K562 (cell line): ENCODE measurements around the gene LIMK1. TPM values are rescaled to one million over a fixed set of nuclear protein-coding genes. Genes with fewer than 3 reads are reported as not detected.
A peak's percentile ranks its signal among the peaks of the same experiment; 100 is the strongest.

Experiments
- CBX3 ChIP-seq, 2 experiments: IDR thresholded peaks; 1 replicate in 1 of 2; 2 replicates in 1 of 2; pipeline ENCODE4 v1.6.1; 2012; ENCODE audit warnings: inconsistent platforms in 2 of 2, low read length in 2 of 2, borderline replicate concordance in 1 of 2, control low read depth in 1 of 2
- CHD1 ChIP-seq: fragments of 200-600 bp; sonication (generic); IDR thresholded peaks from one replicate; pipeline ENCODE4 v1.6.1; 2012; ENCODE audit warnings: mild to moderate bottlenecking, moderate library complexity, low read length, inconsistent platforms
- CHD4 ChIP-seq: fragments of 200-600 bp; sonication (generic); IDR thresholded peaks from 3 replicates; pipeline ENCODE4 v1.6.1; 2012; ENCODE audit warnings: low read depth, mild to moderate bottlenecking, mixed read lengths, low read length, inconsistent platforms; ENCODE audit not compliant: insufficient read depth, insufficient replicate concordance, poor library complexity, severe bottlenecking
- DDX20 ChIP-seq: fragments of 450-650 bp; IDR thresholded peaks from 2 replicates; pipeline ENCODE4 v1.6.1; 2016; ENCODE audit warnings: missing genetic modification characterization, low read depth, mild to moderate bottlenecking, missing compliant biosample characterization, moderate library complexity
- ESRRA ChIP-seq: fragments of 450-650 bp; IDR thresholded peaks from 2 replicates; pipeline ENCODE4 v1.6.1; 2014; ENCODE audit warnings: low read depth, mild to moderate bottlenecking, moderate library complexity, borderline replicate concordance
- ESRRB ChIP-seq: fragments of 250-450 bp; sonication (Bioruptor Pico); IDR thresholded peaks from 2 replicates; pipeline ENCODE4 v1.5.0; 2020; ENCODE audit warnings: mild to moderate bottlenecking, moderate library complexity, borderline replicate concordance
- JUND ChIP-seq, 2 experiments: IDR thresholded peaks; 2 replicates in 1 of 2; 3 replicates in 1 of 2; pipeline ENCODE4 v1.6.1; 2011; ENCODE audit warnings: borderline replicate concordance in 2 of 2, low read depth in 2 of 2, low read length in 2 of 2, improper control_type of control experiment in 1 of 2, missing biosample characterization in 1 of 2, missing genetic modification characterization in 1 of 2, missing genetic modification reagents in 1 of 2
- KAT8 ChIP-seq: fragments of 450-650 bp; IDR thresholded peaks from 2 replicates; pipeline ENCODE4 v1.6.1; 2016; ENCODE audit warnings: low read depth, mild to moderate bottlenecking
- KLF13 ChIP-seq: fragments of 450-650 bp; IDR thresholded peaks from 2 replicates; pipeline ENCODE4 v1.6.1; 2016; ENCODE audit warnings: missing genetic modification characterization, low read depth, mild to moderate bottlenecking, missing compliant biosample characterization, moderate library complexity, borderline replicate concordance
- LEF1 ChIP-seq: fragments of 450-650 bp; IDR thresholded peaks from 2 replicates; pipeline ENCODE4 v1.6.1; 2016; ENCODE audit warnings: mild to moderate bottlenecking
- MAFK ChIP-seq: IDR thresholded peaks from 2 replicates; pipeline ENCODE4 v1.6.1; 2011; ENCODE audit warnings: low read length, improper control_type of control experiment
- NFYB ChIP-seq: IDR thresholded peaks from 2 replicates; pipeline ENCODE4 v1.6.1; 2011; ENCODE audit warnings: mild to moderate bottlenecking, moderate library complexity; ENCODE audit not compliant: insufficient read length; ENCODE audit errors: extremely low read depth
- NR4A1 ChIP-seq, 2 experiments: fragments of 250-450 bp in 1 of 2; fragments of 450-650 bp in 1 of 2; sonication (Bioruptor Pico) in 1 of 2; IDR thresholded peaks; 2 replicates each; pipeline versions ENCODE4 v1.4.0 to v1.6.1; 2016 to 2020; ENCODE audit warnings: mild to moderate bottlenecking in 2 of 2, missing compliant biosample characterization in 1 of 2, missing genetic modification characterization in 1 of 2, moderate library complexity in 1 of 2
- PRMT5 ChIP-seq: sonication (generic); formaldehyde crosslinking; IDR thresholded peaks from 2 replicates; pipeline ENCODE4 v1.5.0; 2020; ENCODE audit warnings: missing genetic modification reagents
- PTRF ChIP-seq: fragments of 450-650 bp; IDR thresholded peaks from 2 replicates; pipeline ENCODE4 v1.6.1; 2016; ENCODE audit warnings: mild to moderate bottlenecking, missing genetic modification characterization, missing compliant biosample characterization
- RBFOX2 ChIP-seq: fragments of 200-400 bp; formaldehyde crosslinking; IDR thresholded peaks from 2 replicates; pipeline ENCODE4 v1.6.1; 2017; ENCODE audit warnings: low read depth, mild to moderate bottlenecking, low read length, moderate library complexity
- TFAM ChIP-seq: fragments of 250-450 bp; sonication (Bioruptor Pico); conservative IDR thresholded peaks from 2 replicates; pipeline ENCODE4 v1.5.0; 2021; ENCODE audit warnings: mild to moderate bottlenecking, moderate library complexity
- ZC3H4 ChIP-seq: sonication (generic); formaldehyde crosslinking; IDR thresholded peaks from 2 replicates; pipeline ENCODE4 v1.9.0; 2021; ENCODE audit warnings: missing genetic modification reagents, borderline replicate concordance
- ZNF282 ChIP-seq: sonication (generic); formaldehyde crosslinking; IDR thresholded peaks from 2 replicates; pipeline ENCODE4 v1.8.1; 2023; ENCODE audit warnings: missing genetic modification reagents
- polyA plus RNA-seq, 8 experiments: library from polyadenylated mRNA; depleted of rRNA in 4 of 8; stranded (reverse) in 5 of 8; unstranded in 3 of 8; fragments of >200 nt; fragmentation: Nextera tagmentation in 2 of 8; fragmentation: Illumina TruSeq in 1 of 8; extraction: Ambion mirVana in 2 of 8; extraction: Trizol in 1 of 8; gene quantifications; 2 replicates each; pipeline versions ENCODE4 v1.2.1 to v1.2.3, GENCODE V29; 2011 to 2014; ENCODE audit warnings: inconsistent platforms in 1 of 8, missing spikeins in 1 of 8
- total RNA-seq, 7 experiments: library from RNA; depleted of rRNA in 6 of 7; stranded (reverse); fragments of >200 nt in 6 of 7; fragmentation: Illumina TruSeq in 2 of 7; extraction: Trizol in 2 of 7; gene quantifications; 2 replicates each; pipeline versions ENCODE4 v1.2.1 to v1.2.3, GENCODE V29; 2011 to 2021; ENCODE audit warnings: low replicate concordance in 1 of 7
- TF ChIP-seq, protein P1 (sequence below): fragments of 250-450 bp; sonication (Bioruptor Pico); IDR thresholded peaks from 2 replicates; pipeline ENCODE4 v1.4.0; 2020
- TF ChIP-seq, protein P2 (sequence below): fragments of 250-450 bp; sonication (Bioruptor Pico); IDR thresholded peaks from 2 replicates; pipeline ENCODE4 v1.8.0; 2021; ENCODE audit warnings: moderate library complexity, mild to moderate bottlenecking, inconsistent platforms
- TF ChIP-seq, protein P3 (sequence below): fragments of 250-450 bp; sonication (Bioruptor Pico); IDR thresholded peaks from 2 replicates; pipeline ENCODE4 v1.5.0; 2021

The LIMK1 gene
- total and polyA plus RNA-seq, 9 of the 15 experiments (the other 6 are each of a cell fraction or from before 2014, with no cell fraction given) = 0.14 to 30.0 (median 15.9) TPM

DNA sequence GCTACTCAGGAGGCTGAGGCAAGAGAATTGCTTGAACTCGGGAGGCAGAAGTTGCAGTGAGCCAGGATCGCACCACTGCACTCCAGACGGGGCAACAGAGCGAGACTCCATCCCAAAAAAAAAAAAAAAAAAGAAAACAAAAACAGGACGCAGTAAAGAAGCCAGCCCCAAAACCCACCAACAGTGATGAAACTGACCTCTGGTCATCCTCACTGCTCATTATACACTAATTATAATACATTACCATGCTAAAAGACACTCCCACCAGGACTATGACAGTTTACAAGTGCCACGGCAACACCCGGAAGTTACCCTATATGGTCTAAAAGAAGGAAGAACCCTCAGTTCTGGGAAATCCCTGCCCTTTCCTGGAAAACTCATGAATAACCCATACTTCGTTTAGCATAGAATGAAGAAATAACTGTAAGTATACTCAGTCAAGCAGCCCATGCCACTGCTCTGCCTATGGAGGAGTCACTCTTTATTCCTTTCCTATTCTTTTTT, 50.6 kb downstream of the LIMK1 start (continued):
- TF ChIP-seq NFYB (no peak), ZNF282 (CRISPR knock-in tag) (no peak), CHD1 (no peak), DDX20 (tag) (no peak), PRMT5 (CRISPR knock-in tag) (no peak), RBFOX2 (peak; percentile 28; the same call in 1 of the 2 replicates), MAFK (no peak), PTRF (no peak), NR4A1 (CRISPR knock-in tag; IDR thresholded peaks at IDR 0.05) (no peak), NR4A1 (tag; IDR thresholded peaks at IDR 0.05) (no peak), CBX3 (IDR thresholded peaks at IDR 0.05; ENCODE audit: borderline replicate concordance in 1 of 2, low read length in 2 of 2) (no peak), ZC3H4 (CRISPR knock-in tag) (no peak), CHD4 (no peak), KAT8 (no peak), TFAM (no peak), ESRRB (CRISPR knock-in tag) (no peak), ESRRA (no peak), JUND (IDR thresholded peaks at IDR 0.05; ENCODE audit: borderline replicate concordance, low read depth, low read length) (no peak), JUND (tag; IDR thresholded peaks at IDR 0.05; ENCODE audit: borderline replicate concordance, low read depth, low read length) (no peak), KLF13 (tag) (no peak), LEF1 (no peak)
- TF ChIP-seq, protein P1, sequence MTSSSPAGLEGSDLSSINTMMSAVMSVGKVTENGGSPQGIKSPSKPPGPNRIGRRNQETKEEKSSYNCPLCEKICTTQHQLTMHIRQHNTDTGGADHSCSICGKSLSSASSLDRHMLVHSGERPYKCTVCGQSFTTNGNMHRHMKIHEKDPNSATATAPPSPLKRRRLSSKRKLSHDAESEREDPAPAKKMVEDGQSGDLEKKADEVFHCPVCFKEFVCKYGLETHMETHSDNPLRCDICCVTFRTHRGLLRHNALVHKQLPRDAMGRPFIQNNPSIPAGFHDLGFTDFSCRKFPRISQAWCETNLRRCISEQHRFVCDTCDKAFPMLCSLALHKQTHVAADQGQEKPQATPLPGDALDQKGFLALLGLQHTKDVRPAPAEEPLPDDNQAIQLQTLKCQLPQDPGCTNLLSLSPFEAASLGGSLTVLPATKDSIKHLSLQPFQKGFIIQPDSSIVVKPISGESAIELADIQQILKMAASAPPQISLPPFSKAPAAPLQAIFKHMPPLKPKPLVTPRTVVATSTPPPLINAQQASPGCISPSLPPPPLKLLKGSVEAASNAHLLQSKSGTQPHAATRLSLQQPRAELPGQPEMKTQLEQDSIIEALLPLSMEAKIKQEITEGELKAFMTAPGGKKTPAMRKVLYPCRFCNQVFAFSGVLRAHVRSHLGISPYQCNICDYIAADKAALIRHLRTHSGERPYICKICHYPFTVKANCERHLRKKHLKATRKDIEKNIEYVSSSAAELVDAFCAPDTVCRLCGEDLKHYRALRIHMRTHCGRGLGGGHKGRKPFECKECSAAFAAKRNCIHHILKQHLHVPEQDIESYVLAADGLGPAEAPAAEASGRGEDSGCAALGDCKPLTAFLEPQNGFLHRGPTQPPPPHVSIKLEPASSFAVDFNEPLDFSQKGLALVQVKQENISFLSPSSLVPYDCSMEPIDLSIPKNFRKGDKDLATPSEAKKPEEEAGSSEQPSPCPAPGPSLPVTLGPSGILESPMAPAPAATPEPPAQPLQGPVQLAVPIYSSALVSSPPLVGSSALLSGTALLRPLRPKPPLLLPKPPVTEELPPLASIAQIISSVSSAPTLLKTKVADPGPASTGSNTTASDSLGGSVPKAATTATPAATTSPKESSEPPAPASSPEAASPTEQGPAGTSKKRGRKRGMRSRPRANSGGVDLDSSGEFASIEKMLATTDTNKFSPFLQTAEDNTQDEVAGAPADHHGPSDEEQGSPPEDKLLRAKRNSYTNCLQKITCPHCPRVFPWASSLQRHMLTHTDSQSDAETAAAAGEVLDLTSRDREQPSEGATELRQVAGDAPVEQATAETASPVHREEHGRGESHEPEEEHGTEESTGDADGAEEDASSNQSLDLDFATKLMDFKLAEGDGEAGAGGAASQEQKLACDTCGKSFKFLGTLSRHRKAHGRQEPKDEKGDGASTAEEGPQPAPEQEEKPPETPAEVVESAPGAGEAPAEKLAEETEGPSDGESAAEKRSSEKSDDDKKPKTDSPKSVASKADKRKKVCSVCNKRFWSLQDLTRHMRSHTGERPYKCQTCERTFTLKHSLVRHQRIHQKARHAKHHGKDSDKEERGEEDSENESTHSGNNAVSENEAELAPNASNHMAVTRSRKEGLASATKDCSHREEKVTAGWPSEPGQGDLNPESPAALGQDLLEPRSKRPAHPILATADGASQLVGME (CRISPR knock-in tag) = no peak
- TF ChIP-seq, protein P2, sequence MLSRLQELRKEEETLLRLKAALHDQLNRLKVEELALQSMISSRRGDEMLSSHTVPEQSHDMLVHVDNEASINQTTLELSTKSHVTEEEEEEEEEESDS = no peak
- TF ChIP-seq, protein P3, sequence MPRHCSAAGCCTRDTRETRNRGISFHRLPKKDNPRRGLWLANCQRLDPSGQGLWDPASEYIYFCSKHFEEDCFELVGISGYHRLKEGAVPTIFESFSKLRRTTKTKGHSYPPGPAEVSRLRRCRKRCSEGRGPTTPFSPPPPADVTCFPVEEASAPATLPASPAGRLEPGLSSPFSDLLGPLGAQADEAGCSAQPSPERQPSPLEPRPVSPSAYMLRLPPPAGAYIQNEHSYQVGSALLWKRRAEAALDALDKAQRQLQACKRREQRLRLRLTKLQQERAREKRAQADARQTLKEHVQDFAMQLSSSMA (CRISPR knock-in tag) = no peak
